Sigmoid colon (tissue), 4 donors: ENCODE results near the gene GSTK1.

Experiments used
- CTCF ChIP-seq, 4 experiments: fragments of 450-650 bp in 3 of 4; fragments of 200-600 bp in 1 of 4; IDR thresholded peaks; one replicate each; pipeline ENCODE4 v1.5.1; 2016 to 2019; ENCODE audit warnings: antibody characterized with exemption in 4 of 4, mild to moderate bottlenecking in 3 of 4, moderate library complexity in 2 of 4
- EP300 ChIP-seq, 4 donors: sonication (generic); formaldehyde crosslinking; IDR thresholded peaks; one replicate each; pipeline ENCODE4 v1.6.1; 2017; ENCODE audit warnings: antibody characterized with exemption in 4 of 4

GRCh38 chr7:143230602-143231457, 32.4 kb upstream of the GSTK1 start:
- TF ChIP-seq CTCF (IDR thresholded peaks at IDR 0.05) (no peak), EP300 (IDR thresholded peaks at IDR 0.05) (no peak)
